Esophagus squamous epithelium (tissue), 4 donors: ENCODE results near the gene STEAP1B.

Experiments used
- CTCF ChIP-seq, 6 experiments: fragments of 450-650 bp in 4 of 6; fragments of 200-600 bp in 2 of 6; sonication (generic) in 2 of 6; IDR thresholded peaks; one replicate each; pipeline ENCODE4 v1.5.1; 2016 to 2019; ENCODE audit warnings: antibody characterized with exemption in 6 of 6, mild to moderate bottlenecking in 4 of 6, moderate library complexity in 4 of 6
- POLR2A ChIP-seq, 4 donors: fragments of 450-650 bp; IDR thresholded peaks; one replicate each; pipeline ENCODE4 v1.6.1; 2017; ENCODE audit warnings: antibody characterized with exemption in 4 of 4, mild to moderate bottlenecking in 4 of 4, moderate library complexity in 3 of 4

- no peak for TF ChIP-seq CTCF (IDR thresholded peaks at IDR 0.05)
- no peak for TF ChIP-seq POLR2A (IDR thresholded peaks at IDR 0.05)
Measured at GRCh38 chr7:22442882-22443369, 57.1 kb downstream of the STEAP1B start.
